Mesothelial cell of epicardium (in vitro differentiated cells): ENCODE measurements around the gene NPR2. TPM values are rescaled to one million over a fixed set of nuclear protein-coding genes. Genes with fewer than 3 reads are reported as not detected.

Experiments used
- DNase-seq, 2 experiments: peaks; one replicate each; pipeline ENCODE4 v3.0.0; 2021; ENCODE audit warnings: low spot score in 2 of 2; ENCODE audit not compliant: unreplicated experiment in 2 of 2
- H3K27ac Mint-ChIP-seq: 2 replicates; pipeline ENCODE4 v1.8.0; 2021; ENCODE audit warnings: mixed read lengths
- H3K27me3 Mint-ChIP-seq: 2 replicates; pipeline ENCODE4 v1.8.0; 2021; ENCODE audit warnings: low read depth, mixed read lengths
- H3K36me3 Mint-ChIP-seq: 2 replicates; pipeline ENCODE4 v1.8.0; 2021; ENCODE audit warnings: mixed read lengths
- H3K4me1 Mint-ChIP-seq: 2 replicates; pipeline ENCODE4 v1.8.0; 2021; ENCODE audit warnings: mixed read lengths
- H3K4me3 Mint-ChIP-seq: 2 replicates; pipeline ENCODE4 v1.8.0; 2021; ENCODE audit warnings: mild to moderate bottlenecking, moderate library complexity, mixed read lengths
- H3K9me3 Mint-ChIP-seq: 2 replicates; pipeline ENCODE4 v1.8.0; 2021; ENCODE audit warnings: mixed read lengths
- total RNA-seq: library from RNA; stranded (reverse); gene quantifications from 3 replicates; pipeline ENCODE4 v1.2.1, GENCODE V29; 2021
- TF ChIP-seq, protein P1 (sequence below): fragments of 200-600 bp; sonication (generic); IDR thresholded peaks from one replicate; pipeline ENCODE4 v1.5.0; 2021; ENCODE audit warnings: antibody characterized with exemption; ENCODE audit not compliant: unreplicated experiment

NPR2 gene
- total RNA-seq, 1 donor from 2014 or later: 30.6 TPM

DNA sequence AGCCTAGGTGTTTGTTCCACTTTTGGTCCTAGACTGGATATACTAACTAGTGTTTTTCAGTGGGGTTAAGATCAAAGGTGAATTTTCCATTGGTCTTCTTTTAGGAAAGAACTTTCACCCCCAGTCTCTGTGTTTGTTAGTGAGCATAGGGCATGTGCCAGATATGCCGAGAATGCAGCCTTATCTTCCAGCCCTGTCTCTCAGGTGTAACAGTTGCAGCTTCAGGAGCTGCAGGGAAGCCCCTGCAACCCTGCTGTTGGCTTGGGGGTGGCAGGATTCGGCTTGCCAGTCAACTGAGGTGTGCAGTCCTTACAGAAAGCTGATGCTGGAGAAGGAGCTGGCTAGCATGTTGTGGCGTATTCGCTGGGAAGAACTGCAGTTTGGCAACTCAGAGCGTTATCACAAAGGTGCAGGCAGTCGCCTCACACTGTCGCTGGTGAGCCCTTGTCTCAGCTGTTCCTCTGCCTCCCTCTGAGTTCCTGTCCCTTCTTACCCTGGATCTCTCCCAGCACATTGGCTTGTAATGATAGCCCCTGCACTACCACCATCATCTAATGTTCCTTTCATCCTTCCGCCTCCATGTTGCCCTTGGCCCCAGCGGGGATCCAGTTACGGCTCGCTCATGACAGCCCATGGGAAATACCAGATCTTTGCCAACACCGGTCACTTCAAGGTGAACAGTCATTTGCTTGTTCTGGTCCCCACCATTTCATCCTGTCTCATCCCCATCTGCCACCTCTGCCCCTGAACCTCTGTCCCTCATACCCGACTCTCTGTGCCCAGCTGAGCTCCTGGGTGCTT lies 10.1 kb downstream of the NPR2 start:
- no peak overlapping the region for H3K4me3 Mint-ChIP-seq
- no peaks in the 10 kb centered on the region for H3K27me3 Mint-ChIP-seq
- peaks cover 31% of the 10 kb centered on the region for H3K36me3 Mint-ChIP-seq
- DNase-seq: no peak
- H3K27ac Mint-ChIP-seq: no peak overlapping the region
- no peaks in the 10 kb centered on the region for H3K9me3 Mint-ChIP-seq
- TF ChIP-seq, protein P1, sequence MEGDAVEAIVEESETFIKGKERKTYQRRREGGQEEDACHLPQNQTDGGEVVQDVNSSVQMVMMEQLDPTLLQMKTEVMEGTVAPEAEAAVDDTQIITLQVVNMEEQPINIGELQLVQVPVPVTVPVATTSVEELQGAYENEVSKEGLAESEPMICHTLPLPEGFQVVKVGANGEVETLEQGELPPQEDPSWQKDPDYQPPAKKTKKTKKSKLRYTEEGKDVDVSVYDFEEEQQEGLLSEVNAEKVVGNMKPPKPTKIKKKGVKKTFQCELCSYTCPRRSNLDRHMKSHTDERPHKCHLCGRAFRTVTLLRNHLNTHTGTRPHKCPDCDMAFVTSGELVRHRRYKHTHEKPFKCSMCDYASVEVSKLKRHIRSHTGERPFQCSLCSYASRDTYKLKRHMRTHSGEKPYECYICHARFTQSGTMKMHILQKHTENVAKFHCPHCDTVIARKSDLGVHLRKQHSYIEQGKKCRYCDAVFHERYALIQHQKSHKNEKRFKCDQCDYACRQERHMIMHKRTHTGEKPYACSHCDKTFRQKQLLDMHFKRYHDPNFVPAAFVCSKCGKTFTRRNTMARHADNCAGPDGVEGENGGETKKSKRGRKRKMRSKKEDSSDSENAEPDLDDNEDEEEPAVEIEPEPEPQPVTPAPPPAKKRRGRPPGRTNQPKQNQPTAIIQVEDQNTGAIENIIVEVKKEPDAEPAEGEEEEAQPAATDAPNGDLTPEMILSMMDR: no peak
- H3K4me1 Mint-ChIP-seq: no peaks in the 10 kb centered on the region

DNA sequence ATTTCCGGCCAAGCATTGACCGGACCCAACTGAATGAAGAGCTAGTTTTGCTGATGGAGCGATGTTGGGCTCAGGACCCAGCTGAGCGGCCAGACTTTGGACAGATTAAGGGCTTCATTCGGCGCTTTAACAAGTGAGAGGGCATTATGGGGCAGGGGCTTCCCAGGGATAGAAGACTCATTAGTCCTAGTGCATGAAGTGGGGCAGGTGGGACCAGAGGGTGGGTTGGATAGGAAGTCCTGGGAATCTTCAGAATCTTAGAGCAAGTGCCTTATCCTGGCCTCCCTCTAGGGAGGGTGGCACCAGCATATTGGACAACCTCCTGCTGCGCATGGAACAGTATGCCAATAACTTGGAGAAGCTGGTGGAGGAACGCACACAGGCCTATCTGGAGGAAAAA lies 14.7 kb downstream of the NPR2 start:
- no peaks in the 10 kb centered on the region for H3K9me3 Mint-ChIP-seq
- H3K36me3 Mint-ChIP-seq: peaks cover 28% of the 10 kb centered on the region
- TF ChIP-seq, protein P1: no peak
- no peak overlapping the region for H3K4me3 Mint-ChIP-seq
- no peak overlapping the region for H3K27ac Mint-ChIP-seq
- H3K27me3 Mint-ChIP-seq: no peaks in the 10 kb centered on the region
- no peak for DNase-seq
- no peaks in the 10 kb centered on the region for H3K4me1 Mint-ChIP-seq

DNA sequence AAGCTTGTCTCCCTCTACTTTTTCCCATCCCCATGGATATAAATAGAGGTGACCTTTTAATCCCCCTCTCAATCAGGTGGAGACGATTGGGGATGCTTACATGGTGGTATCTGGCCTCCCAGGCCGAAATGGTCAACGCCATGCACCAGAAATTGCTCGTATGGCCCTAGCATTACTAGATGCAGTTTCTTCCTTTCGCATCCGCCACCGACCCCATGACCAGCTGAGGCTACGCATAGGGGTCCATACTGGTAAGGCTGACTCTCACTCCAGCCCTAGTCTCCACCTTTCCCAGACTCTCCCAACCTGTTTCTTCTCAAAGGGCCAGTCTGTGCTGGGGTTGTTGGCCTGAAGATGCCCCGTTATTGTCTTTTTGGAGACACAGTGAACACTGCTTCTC lies 17.0 kb downstream of the NPR2 start:
- H3K4me3 Mint-ChIP-seq: no peak overlapping the region
- peaks cover 16% of the 10 kb centered on the region for H3K36me3 Mint-ChIP-seq
- H3K27ac Mint-ChIP-seq: no peak overlapping the region

DNA sequence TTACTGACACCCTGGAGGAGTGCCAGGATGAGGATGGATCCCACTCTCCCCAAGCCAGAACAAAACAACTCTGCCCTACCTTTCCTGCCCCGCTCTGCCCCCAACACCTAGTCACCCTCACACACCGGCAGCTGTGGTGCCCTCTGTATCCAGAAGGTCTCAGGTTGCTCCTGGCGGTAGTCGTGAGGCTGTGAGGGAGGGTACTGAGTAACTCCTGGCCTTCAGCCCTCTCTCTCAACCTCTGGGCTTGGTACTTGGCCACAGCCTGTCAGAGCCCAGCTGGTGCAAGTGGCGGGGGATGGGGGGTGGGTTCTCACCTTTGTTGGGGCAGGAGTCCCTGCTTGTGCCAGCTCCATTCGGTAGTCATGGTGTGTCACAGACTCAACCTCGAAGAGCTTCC lies 18.7 kb downstream of the NPR2 start:
- no peak overlapping the region for H3K27ac Mint-ChIP-seq
- no peak overlapping the region for H3K4me3 Mint-ChIP-seq
- TF ChIP-seq, protein P1: no peak
- DNase-seq: no peak
- H3K27me3 Mint-ChIP-seq: no peaks in the 10 kb centered on the region
- H3K4me1 Mint-ChIP-seq: peaks cover 24% of the 10 kb centered on the region
- H3K9me3 Mint-ChIP-seq: no peaks in the 10 kb centered on the region
- peaks cover 12% of the 10 kb centered on the region for H3K36me3 Mint-ChIP-seq

More for the DNA sequence above, 17.0 kb downstream of the NPR2 start:
- Mint-ChIP-seq H3K27me3 (no peaks in the 10 kb centered on the region), H3K9me3 (no peaks in the 10 kb centered on the region), H3K4me1 (peaks cover 14% of the 10 kb centered on the region)
- DNase-seq: no peak
- TF ChIP-seq, protein P1: no peak

DNA sequence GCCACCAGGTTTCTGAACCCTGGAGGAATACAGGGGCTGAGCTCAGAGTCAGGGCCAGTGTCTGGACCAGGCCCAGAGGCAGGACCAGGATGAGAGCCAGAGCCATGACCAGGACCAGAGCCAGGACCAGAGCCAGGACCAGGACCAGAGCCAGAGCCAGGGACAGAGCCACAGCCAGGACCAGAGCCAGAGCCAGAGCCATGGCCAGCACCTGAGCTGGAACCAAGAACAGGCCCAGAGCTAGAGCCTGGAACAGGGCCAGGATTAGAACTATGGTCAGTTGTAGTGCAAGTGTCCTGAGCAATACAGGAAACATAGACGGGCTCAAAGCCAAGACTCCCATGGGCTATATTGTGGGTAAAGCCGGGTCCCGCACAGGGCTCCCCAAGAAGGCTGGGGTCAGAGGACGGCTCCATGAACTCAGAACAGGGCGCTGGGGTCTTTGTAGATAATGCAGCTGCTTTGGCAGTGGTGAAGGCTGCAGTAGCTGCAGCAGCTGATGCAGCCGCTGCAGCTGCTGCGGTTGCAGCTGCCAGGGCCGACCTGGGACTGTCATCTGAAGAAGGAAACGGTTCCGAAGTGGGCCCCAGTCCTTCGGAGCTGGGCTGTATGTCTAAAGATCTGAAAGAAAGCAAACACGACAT lies 20.1 kb downstream of the NPR2 start:
- Mint-ChIP-seq H3K4me3 (peak overlapping the region; percentile 84), H3K27me3 (no peaks in the 10 kb centered on the region), H3K4me1 (peaks cover 29% of the 10 kb centered on the region), H3K27ac (peak overlapping the region; percentile 92), H3K36me3 (peaks cover 7% of the 10 kb centered on the region), H3K9me3 (no peaks in the 10 kb centered on the region)
- TF ChIP-seq, protein P1: no peak
- DNase-seq: no peak
